IMR-90 (cell line): ENCODE measurements around the gene CAMKMT. TPM values are rescaled to one million over a fixed set of nuclear protein-coding genes. Genes with fewer than 3 reads are reported as not detected.

Source experiments
- ATAC-seq: fragments of 200-7000 bp; cut with Tn5 transposase; 2 replicates; pipeline ENCODE4 v1.9.1; 2020; ENCODE audit warnings: low read depth, mild to moderate bottlenecking, moderate library complexity
- BruUV-seq: library from RNA; stranded (reverse); fragments of 400-500 nt; replicated peaks from 2 replicates; lab custom pipeline; 2021; lab: Mats Ljungman, UMichigan
- CTCF ChIA-PET: fragments of 300-600 bp; formaldehyde crosslinking; extraction: SDS; loops from one replicate; lab custom pipeline; 2021; ENCODE audit warnings: antibody characterized with exemption; lab: Yijun Ruan, JAX
- POLR2A ChIA-PET: fragments of 300-600 bp; sonication (Branson Sonifier 250); formaldehyde crosslinking; loops from one replicate; lab custom pipeline; 2022; ENCODE audit warnings: antibody characterized with exemption; ENCODE audit not compliant: unreplicated experiment; lab: Charles Lee
- DNase-seq: peaks from one replicate; pipeline ENCODE4 v3.0.0; 2013
- H2AFZ ChIP-seq: replicated peaks from 2 replicates; pipeline ENCODE3; 2013; ENCODE audit warnings: low read length, mild to moderate bottlenecking; ENCODE audit not compliant: poor library complexity
- H2AK5ac ChIP-seq: 2 replicates; pipeline ENCODE4 v1.6.1; 2013; ENCODE audit warnings: low read depth, low read length, inconsistent platforms
- H2AK9ac ChIP-seq: replicated peaks from 2 replicates; pipeline ENCODE3; 2013; ENCODE audit warnings: mild to moderate bottlenecking, low read depth, low read length, moderate library complexity; ENCODE audit not compliant: poor library complexity
- H2BK120ac ChIP-seq: 2 replicates; pipeline ENCODE4 v1.6.1; 2013; ENCODE audit warnings: low read depth, low read length, inconsistent platforms
- H2BK15ac ChIP-seq: 3 replicates; pipeline ENCODE4 v1.6.1; 2013; ENCODE audit warnings: low read depth, low read length, inconsistent platforms
- H2BK20ac ChIP-seq: 2 replicates; pipeline ENCODE4 v1.6.1; 2013; ENCODE audit warnings: low read depth, mild to moderate bottlenecking, inconsistent platforms, low read length, moderate library complexity
- H2BK5ac ChIP-seq: 2 replicates; pipeline ENCODE4 v1.6.1; 2013; ENCODE audit warnings: mild to moderate bottlenecking, low read depth, low read length, inconsistent platforms; ENCODE audit not compliant: poor library complexity, severe bottlenecking
- H3K14ac ChIP-seq: replicated peaks from 2 replicates; pipeline ENCODE4 v1.6.1; 2013; ENCODE audit warnings: low read depth, low read length, inconsistent platforms
- H3K18ac ChIP-seq: 2 replicates; pipeline ENCODE4 v1.6.1; 2013; ENCODE audit warnings: low read depth, low read length, control low read depth
- H3K23ac ChIP-seq: 2 replicates; pipeline ENCODE4 v1.6.1; 2013; ENCODE audit warnings: low read depth, low read length, inconsistent platforms
- H3K27ac ChIP-seq: 2 replicates; pipeline ENCODE4 v1.5.1; 2013; ENCODE audit warnings: mild to moderate bottlenecking, control low read depth, low read length; ENCODE audit not compliant: insufficient read depth
- H3K27me3 ChIP-seq: 2 replicates; pipeline ENCODE4 v1.6.1; 2013; ENCODE audit warnings: low read length; ENCODE audit not compliant: control insufficient read depth, insufficient read depth
- H3K36me3 ChIP-seq: 2 replicates; pipeline ENCODE4 v1.6.1; 2013; ENCODE audit warnings: low read length, mixed read lengths; ENCODE audit not compliant: control insufficient read depth, insufficient read depth
- H3K4ac ChIP-seq: 2 replicates; pipeline ENCODE4 v1.6.1; 2013; ENCODE audit warnings: low read depth, low read length, inconsistent platforms
- H3K4me1 ChIP-seq: 2 replicates; pipeline ENCODE4 v1.6.1; 2013; ENCODE audit warnings: low read length, mixed read lengths; ENCODE audit not compliant: control insufficient read depth, insufficient read depth
- H3K4me2 ChIP-seq: 2 replicates; pipeline ENCODE4 v1.6.1; 2013; ENCODE audit warnings: low read depth, mild to moderate bottlenecking, control low read depth, low read length, moderate library complexity
- H3K4me3 ChIP-seq: 2 replicates; pipeline ENCODE4 v1.5.1; 2013; ENCODE audit warnings: low read depth, mild to moderate bottlenecking, control low read depth, low read length, moderate library complexity; ENCODE audit not compliant: insufficient read depth
- H3K56ac ChIP-seq: 2 replicates; pipeline ENCODE4 v1.6.1; 2013; ENCODE audit warnings: low read length, inconsistent platforms; ENCODE audit not compliant: insufficient read depth; ENCODE audit errors: extremely low read depth
- H3K79me1 ChIP-seq, 2 experiments: 2 replicates each; pipeline ENCODE4 v1.6.1; 2013; ENCODE audit warnings: low read length in 2 of 2, inconsistent platforms in 1 of 2, low read depth in 1 of 2
- H3K9ac ChIP-seq: 2 replicates; pipeline ENCODE4 v1.6.1; 2013; ENCODE audit warnings: low read depth, low read length, control low read depth
- H3K9me1 ChIP-seq: 2 replicates; pipeline ENCODE4 v1.6.1; 2013; ENCODE audit warnings: low read length, inconsistent platforms; ENCODE audit not compliant: insufficient read depth
- H3K9me3 ChIP-seq: 2 replicates; pipeline ENCODE4 v1.6.1; 2013; ENCODE audit warnings: low read length; ENCODE audit not compliant: control insufficient read depth, insufficient read depth
- H4K20me1 ChIP-seq: 2 replicates; pipeline ENCODE4 v1.6.1; 2013; ENCODE audit warnings: low read length, inconsistent platforms; ENCODE audit not compliant: insufficient read depth
- H4K5ac ChIP-seq: 2 replicates; pipeline ENCODE4 v1.6.1; 2013; ENCODE audit warnings: mild to moderate bottlenecking, low read depth, low read length, control low read depth
- H4K8ac ChIP-seq, 2 experiments: 2 replicates each; pipeline ENCODE4 v1.6.1; 2013; ENCODE audit warnings: low read depth in 2 of 2, low read length in 2 of 2, control low read depth in 1 of 2, inconsistent platforms in 1 of 2
- H4K91ac ChIP-seq: 2 replicates; pipeline ENCODE4 v1.6.1; 2013; ENCODE audit warnings: low read depth, low read length, inconsistent platforms; ENCODE audit not compliant: insufficient read depth
- ELK1 ChIP-seq: fragments of 150-350 bp; IDR thresholded peaks from 2 replicates; pipeline ENCODE4 v1.6.1; 2016; ENCODE audit warnings: low read depth, mild to moderate bottlenecking, low read length, moderate library complexity, borderline replicate concordance
- MAFK ChIP-seq: IDR thresholded peaks from 2 replicates; pipeline ENCODE4 v1.6.1; 2012; ENCODE audit warnings: low read depth, low read length, improper control_type of control experiment
- RAD21 ChIP-seq: IDR thresholded peaks from 2 replicates; pipeline ENCODE4 v1.6.1; 2012; ENCODE audit warnings: low read length, improper control_type of control experiment
- RFX5 ChIP-seq: IDR thresholded peaks from 2 replicates; pipeline ENCODE4 v1.8.0; 2012; ENCODE audit warnings: low read depth, mild to moderate bottlenecking, low read length, moderate library complexity
- USF2 ChIP-seq: fragments of 150-350 bp; IDR thresholded peaks from 2 replicates; pipeline ENCODE4 v1.6.1; 2017; ENCODE audit warnings: mild to moderate bottlenecking, antibody characterized with exemption, low read length, low read depth
- WGBS, 2 experiments: methylation state at CpG; one replicate each; pipeline versions ENCODE4 v1.1.5 to v1.1.7; 2013; ENCODE audit warnings: missing lambda C conversion rate in 2 of 2; ENCODE audit not compliant: insufficient read length in 1 of 2; ENCODE audit errors: extremely low coverage in 2 of 2; 5-methylcytosine and 5-hydroxymethylcytosine counted together
- dilution Hi-C: fragments of 300-500 bp; cut with HindIII; formaldehyde crosslinking; loops from one replicate; pipeline ENCODE4 v1.14.3; 2018; ENCODE audit warnings: low sequenced_read_pairs; ENCODE audit not compliant: unreplicated experiment
- in situ Hi-C: fragments of 300-500 bp; cut with MboI; formaldehyde crosslinking; loops from 3 replicates; pipeline ENCODE4 v1.14.3; 2019; ENCODE audit warnings: low sequenced_read_pairs, inconsistent platforms, mixed read lengths
- intact Hi-C: fragments of 100-400 bp; cut with micrococcal nuclease; formaldehyde crosslinking; loops from 2 replicates; pipeline ENCODE4 v1.10.0; 2022
- polyA plus RNA-seq, 3 experiments: library from polyadenylated mRNA; depleted of rRNA; stranded (reverse); fragments of >200 nt; gene quantifications; 2 replicates each; pipeline ENCODE4 v1.2.3, GENCODE V29; 2012; ENCODE audit warnings: low replicate concordance in 1 of 3
- total RNA-seq: library from RNA; depleted of rRNA; stranded (reverse); fragments of >200 nt; gene quantifications from 2 replicates; pipeline ENCODE4 v1.2.3, GENCODE V29; 2012

The CAMKMT gene
- total and polyA plus RNA-seq, 2 of the 4 experiments (the other 2 are of a cell fraction) = 4.4 to 6.8 TPM

- H3K4ac ChIP-seq = no peak overlapping the region
- no peak for DNase-seq
- no peak overlapping the region for H3K18ac ChIP-seq
- no peak overlapping the region for H3K4me3 ChIP-seq
- H3K9me3 ChIP-seq = no peaks in the 10 kb centered on the region
- no peak overlapping the region for H2BK120ac ChIP-seq
- H3K56ac ChIP-seq = no peak overlapping the region
- H3K23ac ChIP-seq = no peak overlapping the region
- H3K27me3 ChIP-seq = no peaks in the 10 kb centered on the region
- H3K27ac ChIP-seq = no peak overlapping the region
- no peak overlapping the region for H3K9ac ChIP-seq
- BruUV-seq = no TSS peak
- H4K5ac ChIP-seq = no peak overlapping the region
- no peak overlapping the region for H2AFZ ChIP-seq
- no CpG with 5 or more reads among the region's 3 CpGs for WGBS, 2 experiments
- no peak overlapping the region for H4K8ac ChIP-seq
- dilution Hi-C loops = no loop called here
- ChIA-PET CTCF (no interaction called here), POLR2A (no interaction called here)
- no peak overlapping the region for H2BK15ac ChIP-seq
- H4K20me1 ChIP-seq = no peaks in the 10 kb centered on the region
- no peaks in the 10 kb centered on the region for H3K79me1 ChIP-seq
- no peaks in the 10 kb centered on the region for H3K9me1 ChIP-seq
- ATAC-seq = no peak
- H2AK9ac ChIP-seq = no peak overlapping the region
- intact Hi-C loops = loop anchor here (10.0 kb wide), 1 partner anchor 468 kb away; no protein-coding TSS in a partner anchor
- no peak overlapping the region for H3K14ac ChIP-seq
- no peaks in the 10 kb centered on the region for H3K36me3 ChIP-seq
- no peak overlapping the region for H2AK5ac ChIP-seq
- no peaks in the 10 kb centered on the region for H3K4me1 ChIP-seq
- no peak overlapping the region for H2BK5ac ChIP-seq
- TF ChIP-seq ELK1 (no peak), RAD21 (no peak), USF2 (no peak), RFX5 (no peak), MAFK (no peak)
- in situ Hi-C loops = no loop called here
- no peak overlapping the region for H4K91ac ChIP-seq
- no peak overlapping the region for H2BK20ac ChIP-seq
- no peak overlapping the region for H3K4me2 ChIP-seq
These were observed 351.4 kb downstream of the CAMKMT start for GRCh38 chr2:44713170-44713569.
